ENCODE data around the gene ZNF609.

Gene ZNF609

DNA sequence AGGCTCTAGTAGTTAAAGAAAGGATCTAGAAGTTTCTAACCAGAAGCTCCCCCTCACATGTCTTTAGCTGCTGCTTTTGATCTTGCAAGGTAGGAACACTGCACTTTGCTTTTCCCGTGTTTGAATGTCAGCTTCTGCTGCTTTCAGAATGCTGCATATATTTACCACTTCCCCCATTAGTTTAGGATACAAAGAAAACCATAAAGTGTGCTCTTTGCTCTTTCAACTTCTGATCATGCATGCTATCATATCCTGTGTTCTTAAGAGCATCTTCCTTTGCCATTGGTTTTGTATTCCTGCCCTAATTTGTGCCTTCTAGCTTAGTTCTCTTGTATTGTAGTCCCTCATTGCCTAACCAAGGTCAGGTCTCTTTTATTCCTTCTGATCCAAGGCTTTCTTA, 43.3 kb downstream of the ZNF609 start (continued):
- no peak for TF ChIP-seq ZNF70 (CRISPR knock-in tag; IDR thresholded peaks at IDR 0.05)
- TF ChIP-seq SNAI2 (CRISPR knock-in tag; IDR thresholded peaks at IDR 0.05): no peak
- no peak for TF ChIP-seq TCF4 (CRISPR knock-in tag; IDR thresholded peaks at IDR 0.05; ENCODE audit: borderline replicate concordance)
- no peak for TF ChIP-seq ZNF8 (CRISPR knock-in tag; IDR thresholded peaks at IDR 0.05)
- no peak for TF ChIP-seq ZNF565 (CRISPR knock-in tag; conservative IDR thresholded peaks at IDR 0.05; ENCODE audit: low read depth)
- no peak for TF ChIP-seq GLIS3 (CRISPR knock-in tag; IDR thresholded peaks at IDR 0.05)
- TF ChIP-seq PATZ1 (CRISPR knock-in tag; IDR thresholded peaks at IDR 0.05; ENCODE audit: borderline replicate concordance): no peak

DNA sequence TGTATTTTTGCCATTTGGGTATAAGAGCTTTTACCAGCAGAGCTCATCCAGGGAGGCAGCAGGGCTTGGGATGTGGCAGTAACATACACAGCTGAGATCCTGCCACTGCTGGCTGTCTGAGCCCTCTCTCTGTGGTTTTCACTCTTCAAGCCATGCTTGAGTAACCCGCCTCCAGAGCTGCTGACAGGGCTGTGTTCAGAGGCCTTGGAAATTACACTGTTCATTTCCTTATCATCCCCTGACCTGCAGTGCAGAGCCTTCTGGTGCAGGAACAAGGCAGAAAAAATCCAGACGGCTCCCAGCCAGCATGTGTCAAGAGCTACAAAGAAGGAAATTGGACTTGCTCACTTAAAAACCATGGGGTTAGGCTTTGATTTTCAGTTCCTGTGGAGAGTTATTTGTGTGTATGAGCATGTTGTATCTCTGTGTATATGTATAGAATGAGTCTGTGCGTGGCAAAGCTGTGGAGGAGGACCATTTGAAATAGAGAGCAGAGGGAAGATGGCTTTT, 47.0 kb downstream of the ZNF609 start:
- TF ChIP-seq TCF4 (CRISPR knock-in tag; IDR thresholded peaks at IDR 0.05; ENCODE audit: borderline replicate concordance): peak; percentile 61; the same call in 1 of the 2 replicates
- no peak for TF ChIP-seq CSDC2 (CRISPR knock-in tag; IDR thresholded peaks at IDR 0.05)
- peak; percentile 75 for ATAC-seq

DNA sequence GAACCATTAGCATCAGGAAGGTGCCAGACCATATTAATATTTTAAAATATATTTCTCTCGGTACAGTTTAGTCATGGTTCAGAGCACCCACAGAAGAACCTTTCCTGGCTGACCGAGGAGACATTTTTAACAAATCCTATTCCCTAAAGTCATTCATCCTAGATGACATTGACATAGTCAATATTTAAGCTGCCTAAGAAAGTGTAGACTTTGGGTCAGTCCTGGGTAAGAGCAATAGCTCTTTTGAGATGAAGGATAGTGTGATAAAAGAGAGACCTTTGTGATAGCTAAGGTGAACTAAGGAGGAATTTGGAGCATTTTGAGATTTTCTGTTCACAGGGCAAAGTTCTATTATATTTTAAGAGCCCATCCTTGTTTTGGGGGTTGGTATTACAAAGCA, 47.5 kb downstream of the ZNF609 start:
- TF ChIP-seq ZNF565 (CRISPR knock-in tag; conservative IDR thresholded peaks at IDR 0.05; ENCODE audit: low read depth) (no peak), OSR1 (CRISPR knock-in tag; IDR thresholded peaks at IDR 0.05) (no peak), CSRNP3 (CRISPR knock-in tag; IDR thresholded peaks at IDR 0.05) (no peak)
- no peak for ATAC-seq

DNA sequence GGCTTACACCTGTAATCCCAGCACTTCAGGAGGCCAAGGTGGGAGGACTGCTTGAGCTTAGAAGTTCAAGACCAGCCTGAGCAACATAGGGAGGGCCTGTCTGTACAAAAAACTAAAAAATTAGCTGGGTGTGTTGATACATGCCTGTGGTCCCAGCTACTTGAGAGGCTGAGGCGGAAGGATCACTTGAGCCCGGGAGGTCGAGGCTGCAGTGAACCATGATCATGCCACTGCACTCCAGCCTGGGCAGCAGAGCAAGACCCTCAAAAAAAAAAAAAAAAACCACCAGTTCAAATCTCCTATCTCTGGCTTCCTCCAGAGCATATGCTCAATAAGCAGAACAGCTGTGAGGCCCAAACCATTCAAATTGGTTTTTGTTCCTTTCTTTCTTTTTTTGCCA, 53.4 kb downstream of the ZNF609 start:
- no peak for ATAC-seq

GRCh38 chr15:64515196-64515595, 54.8 kb downstream of the ZNF609 start:
- ATAC-seq: no peak
- TF ChIP-seq OSR1 (CRISPR knock-in tag; IDR thresholded peaks at IDR 0.05) (no peak), CSDC2 (CRISPR knock-in tag; IDR thresholded peaks at IDR 0.05) (no peak), ISL1 (CRISPR knock-in tag; IDR thresholded peaks at IDR 0.05) (no peak), TCF4 (CRISPR knock-in tag; IDR thresholded peaks at IDR 0.05; ENCODE audit: borderline replicate concordance) (no peak), TOX (CRISPR knock-in tag; IDR thresholded peaks at IDR 0.05; ENCODE audit: borderline replicate concordance) (no peak), CREB5 (CRISPR knock-in tag; IDR thresholded peaks at IDR 0.05; ENCODE audit: low read depth) (no peak)

More for the DNA sequence above, 53.4 kb downstream of the ZNF609 start:
- no peak for TF ChIP-seq SNAI2 (CRISPR knock-in tag; IDR thresholded peaks at IDR 0.05)
- TF ChIP-seq PATZ1 (CRISPR knock-in tag; IDR thresholded peaks at IDR 0.05; ENCODE audit: borderline replicate concordance): no peak
- TF ChIP-seq TCF4 (CRISPR knock-in tag; IDR thresholded peaks at IDR 0.05; ENCODE audit: borderline replicate concordance): no peak
- TF ChIP-seq ZC3H10 (CRISPR knock-in tag; IDR thresholded peaks at IDR 0.05): no peak
- no peak for TF ChIP-seq RARB (CRISPR knock-in tag; IDR thresholded peaks at IDR 0.05)
- TF ChIP-seq GLIS3 (CRISPR knock-in tag; IDR thresholded peaks at IDR 0.05): no peak
- TF ChIP-seq OSR1 (CRISPR knock-in tag; IDR thresholded peaks at IDR 0.05): no peak
- TF ChIP-seq ZFP30 (CRISPR knock-in tag; IDR thresholded peaks at IDR 0.05): no peak
- TF ChIP-seq BACH2 (CRISPR knock-in tag; IDR thresholded peaks at IDR 0.05; ENCODE audit: borderline replicate concordance): no peak
- no peak for TF ChIP-seq ZNF565 (CRISPR knock-in tag; conservative IDR thresholded peaks at IDR 0.05; ENCODE audit: low read depth)
- TF ChIP-seq ESRRG (CRISPR knock-in tag; IDR thresholded peaks at IDR 0.05): no peak
- no peak for TF ChIP-seq ZNF70 (CRISPR knock-in tag; IDR thresholded peaks at IDR 0.05)
- no peak for TF ChIP-seq ARNTL (CRISPR knock-in tag; IDR thresholded peaks at IDR 0.05; ENCODE audit: borderline replicate concordance, low read depth)
- no peak for TF ChIP-seq TOX (CRISPR knock-in tag; IDR thresholded peaks at IDR 0.05; ENCODE audit: borderline replicate concordance)
- TF ChIP-seq ISL1 (CRISPR knock-in tag; IDR thresholded peaks at IDR 0.05): no peak

All from SK-N-SH treated with all-trans-retinoic acid at 6 μM for 48 hours (cell line).